ENCODE results near the gene PATZ1.

The PATZ1 gene

DNA sequence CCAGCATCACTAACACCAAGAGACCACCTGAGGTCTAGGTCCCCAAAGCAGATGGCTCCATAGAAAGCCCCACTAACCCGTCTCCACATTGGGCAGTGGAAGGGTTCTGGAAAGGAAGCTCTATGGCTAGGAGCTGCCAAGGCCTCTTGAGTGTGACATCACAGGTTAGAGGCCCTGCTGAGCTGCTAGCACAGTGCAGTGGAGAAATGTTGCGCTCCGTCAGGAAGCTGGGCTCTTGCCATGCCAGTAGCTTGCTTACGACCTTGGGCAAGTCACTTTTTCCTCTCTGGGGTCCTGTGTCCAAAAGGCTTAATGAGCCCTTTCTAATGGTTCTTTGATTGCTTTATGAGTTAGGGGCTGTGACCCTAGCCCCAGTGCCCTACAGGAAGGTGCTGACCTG is 64.4 kb downstream of the PATZ1 start:
- no peak for DNase-seq

GRCh38 chr22:31279821-31280505 is 66.2 kb downstream of the PATZ1 start:
- no peak for DNase-seq

GRCh38 chr22:31279327-31279669 is 66.8 kb downstream of the PATZ1 start:
- no peak for DNase-seq

DNA sequence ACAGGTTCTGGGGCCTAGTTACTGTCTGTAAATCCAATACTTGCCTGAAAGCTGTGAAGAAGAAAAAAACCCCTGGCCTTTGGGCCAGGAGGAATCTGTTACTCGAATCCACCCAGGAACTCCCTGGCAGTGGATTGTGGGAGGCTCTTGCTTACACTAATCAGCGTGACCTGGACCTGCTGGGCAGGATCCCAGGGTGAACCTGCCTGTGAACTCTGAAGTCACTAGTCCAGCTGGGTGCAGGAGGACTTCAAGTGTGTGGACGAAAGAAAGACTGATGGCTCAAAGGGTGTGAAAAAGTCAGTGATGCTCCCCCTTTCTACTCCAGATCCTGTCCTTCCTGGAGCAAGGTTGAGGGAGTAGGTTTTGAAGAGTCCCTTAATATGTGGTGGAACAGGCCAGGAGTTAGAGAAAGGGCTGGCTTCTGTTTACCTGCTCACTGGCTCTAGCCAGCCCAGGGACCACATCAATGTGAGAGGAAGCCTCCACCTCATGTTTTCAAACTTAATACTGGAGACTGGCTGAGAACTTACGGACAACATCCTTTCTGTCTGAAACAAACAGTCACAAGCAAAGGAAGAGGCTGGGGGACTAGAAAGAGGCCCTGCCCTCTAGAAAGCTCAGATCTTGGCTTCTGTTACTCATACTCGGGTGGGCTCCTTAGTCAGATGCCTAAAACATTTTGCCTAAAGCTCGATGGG is 67.4 kb downstream of the PATZ1 start:
- DNase-seq: no peak

GRCh38 chr22:31278151-31278621 is 68.0 kb downstream of the PATZ1 start:
- DNase-seq: no peak

DNA sequence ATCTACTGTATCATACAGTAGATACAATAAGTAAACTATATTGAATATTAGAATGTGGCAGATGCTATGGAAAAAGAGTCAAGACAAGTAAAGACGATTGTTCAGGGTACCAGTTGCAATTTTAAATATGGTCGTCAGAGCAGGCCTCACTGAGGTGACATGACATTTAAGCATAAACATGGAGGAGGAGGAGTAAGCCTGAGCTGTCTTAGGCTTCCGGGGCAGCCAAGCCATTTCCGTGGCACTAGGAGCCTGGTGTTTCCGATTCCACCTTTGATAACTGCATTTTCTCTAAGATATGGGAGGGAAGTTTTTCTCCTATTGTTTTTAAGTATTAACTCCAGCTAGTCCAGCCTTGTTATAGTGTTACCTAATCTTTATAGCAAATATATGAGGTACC is 68.4 kb downstream of the PATZ1 start:
- DNase-seq: no peak

DNA sequence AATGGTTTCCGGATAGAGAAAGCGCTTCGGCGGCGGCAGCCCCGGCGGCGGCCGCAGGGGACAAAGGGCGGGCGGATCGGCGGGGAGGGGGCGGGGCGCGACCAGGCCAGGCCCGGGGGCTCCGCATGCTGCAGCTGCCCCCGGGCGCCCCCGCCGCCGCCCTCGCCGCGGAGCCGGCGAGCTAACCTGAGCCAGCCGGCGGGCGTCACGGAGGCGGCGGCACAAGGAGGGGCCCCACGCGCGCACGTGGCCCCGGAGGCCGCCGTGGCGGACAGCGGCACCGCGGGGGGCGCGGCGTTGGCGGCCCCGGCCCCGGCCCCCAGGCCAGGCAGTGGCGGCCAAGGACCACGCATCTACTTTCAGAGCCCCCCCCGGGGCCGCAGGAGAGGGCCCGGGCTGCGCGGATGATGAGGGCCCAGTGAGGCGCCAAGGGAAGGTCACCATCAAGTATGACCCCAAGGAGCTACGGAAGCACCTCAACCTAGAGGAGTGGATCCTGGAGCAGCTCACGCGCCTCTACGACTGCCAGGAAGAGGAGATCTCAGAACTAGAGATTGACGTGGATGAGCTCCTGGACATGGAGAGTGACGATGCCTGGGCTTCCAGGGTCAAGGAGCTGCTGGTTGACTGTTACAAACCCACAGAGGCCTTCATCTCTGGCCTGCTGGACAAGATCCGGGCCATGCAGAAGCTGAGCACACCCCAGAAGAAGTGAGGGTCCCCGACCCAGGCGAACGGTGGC is 69.5 kb downstream of the PATZ1 start:
- DNase-seq: no peak

All from DMS79 (cell line).